ENCODE data around the gene PPFIA1.

PPFIA1 gene

GRCh38 chr11:70411713-70412452 is 141.4 kb downstream of the PPFIA1 start:
- no peak for TF ChIP-seq CTCF (IDR thresholded peaks at IDR 0.05)

DNA sequence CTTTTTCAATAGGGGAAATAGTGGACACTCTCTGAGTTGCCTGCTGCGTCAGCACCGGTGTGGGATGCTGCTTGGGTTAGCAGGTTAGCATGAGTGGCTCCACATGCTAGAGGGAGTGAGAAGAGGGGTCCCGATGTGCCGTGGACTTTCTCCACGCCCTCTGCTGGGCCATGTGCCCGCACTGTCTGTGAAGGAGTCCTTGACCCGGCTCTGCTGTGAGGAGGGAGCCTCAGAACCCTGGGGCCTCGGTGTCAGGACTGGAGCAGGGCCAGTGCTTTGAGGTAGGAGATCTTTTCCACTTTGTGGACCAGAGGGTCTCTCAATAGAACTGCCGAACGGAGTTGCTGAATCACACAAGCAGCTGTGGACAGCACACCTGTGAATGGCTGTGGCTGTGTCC is 142.7 kb downstream of the PPFIA1 start:
- TF ChIP-seq CTCF (IDR thresholded peaks at IDR 0.05): no peak

GRCh38 chr11:70414341-70415100 is 144.0 kb downstream of the PPFIA1 start:
- no peak for TF ChIP-seq CTCF (IDR thresholded peaks at IDR 0.05)

GRCh38 chr11:70415191-70415590 is 144.7 kb downstream of the PPFIA1 start:
- TF ChIP-seq CTCF (IDR thresholded peaks at IDR 0.05): no peak

- TF ChIP-seq CTCF (IDR thresholded peaks at IDR 0.05): no peak
Measured at GRCh38 chr11:70415642-70416395, 145.3 kb downstream of the PPFIA1 start.

DNA sequence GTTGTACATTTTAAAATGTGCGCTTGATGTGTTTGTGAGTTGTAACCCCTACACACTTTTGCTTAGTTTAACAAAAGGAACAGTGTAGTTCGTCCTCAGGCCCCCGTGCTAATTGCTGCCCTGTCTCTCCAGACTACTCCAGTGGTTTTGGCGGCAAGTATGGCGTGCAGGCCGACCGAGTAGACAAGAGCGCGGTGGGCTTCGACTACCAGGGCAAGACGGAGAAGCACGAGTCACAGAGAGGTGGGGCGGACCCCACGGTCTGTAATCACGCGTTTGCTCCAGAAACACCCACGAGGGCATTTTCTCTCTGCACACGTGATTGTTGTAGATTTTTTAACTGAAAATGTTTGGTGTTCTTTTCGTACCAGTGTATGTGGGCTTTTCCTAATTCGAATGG is 146.4 kb downstream of the PPFIA1 start:
- TF ChIP-seq CTCF (IDR thresholded peaks at IDR 0.05): no peak

DNA sequence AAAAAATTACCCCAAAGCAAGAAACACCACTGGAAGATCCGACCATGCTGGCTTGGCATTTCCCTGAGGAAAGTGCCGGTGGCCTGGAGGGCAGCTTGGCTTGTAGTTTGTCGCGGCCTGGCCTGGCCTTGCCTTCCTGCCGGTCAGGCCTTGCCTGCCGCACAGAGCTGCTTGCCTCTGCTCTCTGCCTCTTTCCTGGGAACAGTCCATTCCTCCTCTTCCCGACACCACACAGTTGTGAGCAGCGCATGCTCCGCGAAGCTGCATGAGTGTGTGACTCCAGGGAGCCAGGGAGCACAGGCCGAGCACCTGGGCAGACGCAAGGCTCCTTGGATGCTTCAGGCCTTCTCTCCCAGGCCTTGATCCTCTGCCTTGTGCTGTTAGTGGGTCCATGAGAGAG is 147.6 kb downstream of the PPFIA1 start:
- TF ChIP-seq CTCF (IDR thresholded peaks at IDR 0.05): no peak
